Suprapubic skin (tissue), 4 donors: ENCODE data around the gene ADNP2. TPM values are rescaled to one million over a fixed set of nuclear protein-coding genes. Genes with fewer than 3 reads are reported as not detected.

Experiments
- DNase-seq, 2 donors: peaks; one replicate each; pipeline ENCODE4 v3.0.0-alpha.2; 2019; ENCODE audit warnings: low spot score in 2 of 2
- H3K27ac ChIP-seq: fragments of 200-600 bp; sonication (generic); one replicate; pipeline ENCODE4 v1.5.1; 2019
- H3K27me3 ChIP-seq: fragments of 200-600 bp; sonication (generic); one replicate; pipeline ENCODE4 v1.5.1; 2019
- H3K36me3 ChIP-seq: fragments of 200-600 bp; sonication (generic); one replicate; pipeline ENCODE4 v1.5.1; 2019
- H3K4me1 ChIP-seq: fragments of 200-600 bp; sonication (generic); one replicate; pipeline ENCODE4 v1.5.1; 2019
- H3K4me3 ChIP-seq: fragments of 200-600 bp; sonication (generic); one replicate; pipeline ENCODE4 v1.5.1; 2019; ENCODE audit warnings: mild to moderate bottlenecking
- H3K9me3 ChIP-seq: fragments of 200-600 bp; sonication (generic); one replicate; pipeline ENCODE4 v1.5.1; 2019
- CTCF ChIP-seq, 2 donors: fragments of 200-600 bp in 1 of 2; fragments of 450-650 bp in 1 of 2; sonication (generic) in 1 of 2; IDR thresholded peaks; one replicate each; pipeline ENCODE4 v1.5.1; 2016 to 2019; ENCODE audit warnings: antibody characterized with exemption in 2 of 2, mild to moderate bottlenecking in 1 of 2, moderate library complexity in 1 of 2
- EP300 ChIP-seq: sonication (generic); formaldehyde crosslinking; IDR thresholded peaks from one replicate; pipeline ENCODE4 v1.6.1; 2017; ENCODE audit warnings: antibody characterized with exemption
- POLR2A ChIP-seq, 2 donors: fragments of 450-650 bp; IDR thresholded peaks; one replicate each; pipeline ENCODE4 v1.6.1; 2017; ENCODE audit warnings: antibody characterized with exemption in 2 of 2, mild to moderate bottlenecking in 2 of 2, moderate library complexity in 2 of 2
- POLR2AphosphoS5 ChIP-seq, 3 donors: sonication (generic); formaldehyde crosslinking; IDR thresholded peaks; one replicate each; pipeline ENCODE4 v1.6.1; 2017; ENCODE audit warnings: antibody characterized with exemption in 3 of 3
- WGBS: methylation state at CpG from one replicate; pipeline ENCODE4 v1.1.5; 2018; 5-methylcytosine and 5-hydroxymethylcytosine counted together
- total RNA-seq, 4 donors: library from RNA; depleted of rRNA; stranded (reverse); fragments of >200 nt; gene quantifications; one replicate each; pipeline ENCODE4 v1.1.0, GENCODE V29; 2016

The ADNP2 gene
- total RNA-seq, 4 donors from 2014 or later: 24.7 to 39.3 (median 32.7) TPM

GRCh38 chr18:80076379-80076778, 32.7 kb upstream of the ADNP2 start:
- H3K36me3 ChIP-seq: no peaks in the 10 kb centered on the region
- WGBS: 93% methylated on average over 9 of the region's 9 CpGs
- no peaks in the 10 kb centered on the region for H3K4me1 ChIP-seq
- H3K9me3 ChIP-seq: no peaks in the 10 kb centered on the region
- TF ChIP-seq POLR2A (IDR thresholded peaks at IDR 0.05) (no peak), POLR2AphosphoS5 (IDR thresholded peaks at IDR 0.05) (no peak), CTCF (IDR thresholded peaks at IDR 0.05) (no peak), EP300 (no peak)
- no peak overlapping the region for H3K4me3 ChIP-seq
- no peak for DNase-seq
- H3K27ac ChIP-seq: no peak overlapping the region
- no peaks in the 10 kb centered on the region for H3K27me3 ChIP-seq

- TF ChIP-seq POLR2AphosphoS5 (IDR thresholded peaks at IDR 0.05) (no peak), POLR2A (IDR thresholded peaks at IDR 0.05) (no peak), EP300 (no peak)
- no peaks in the 10 kb centered on the region for H3K36me3 ChIP-seq
- no peaks in the 10 kb centered on the region for H3K27me3 ChIP-seq
- no peak overlapping the region for H3K4me3 ChIP-seq
- no peaks in the 10 kb centered on the region for H3K4me1 ChIP-seq
- no peaks in the 10 kb centered on the region for H3K9me3 ChIP-seq
- no peak for DNase-seq
- no CpG with 5 or more reads among the region's 21 CpGs for WGBS
- no peak overlapping the region for H3K27ac ChIP-seq
Observed at GRCh38 chr18:80077873-80078272, 31.2 kb upstream of the ADNP2 start.

GRCh38 chr18:80086281-80086680, 22.8 kb upstream of the ADNP2 start:
- 64% methylated on average over 4 of the region's 4 CpGs for WGBS
- Histone ChIP-seq H3K9me3 (peaks cover 28% of the 10 kb centered on the region), H3K4me1 (no peaks in the 10 kb centered on the region), H3K36me3 (no peaks in the 10 kb centered on the region), H3K4me3 (no peak overlapping the region), H3K27me3 (no peaks in the 10 kb centered on the region), H3K27ac (no peak overlapping the region)
- no peak for DNase-seq
- TF ChIP-seq EP300 (no peak), POLR2AphosphoS5 (IDR thresholded peaks at IDR 0.05) (no peak), CTCF (IDR thresholded peaks at IDR 0.05) (no peak), POLR2A (IDR thresholded peaks at IDR 0.05) (no peak)

- Histone ChIP-seq H3K27ac (no peak overlapping the region), H3K27me3 (no peaks in the 10 kb centered on the region), H3K4me1 (no peaks in the 10 kb centered on the region), H3K9me3 (peaks cover 28% of the 10 kb centered on the region), H3K4me3 (no peak overlapping the region), H3K36me3 (no peaks in the 10 kb centered on the region)
- 43% methylated on average over 2 of the region's 2 CpGs for WGBS
- DNase-seq: no peak
- no peak for TF ChIP-seq EP300
- TF ChIP-seq POLR2AphosphoS5 (IDR thresholded peaks at IDR 0.05): no peak
- TF ChIP-seq POLR2A (IDR thresholded peaks at IDR 0.05): no peak
- TF ChIP-seq CTCF (IDR thresholded peaks at IDR 0.05): no peak
Observed at GRCh38 chr18:80088036-80088435, 21.0 kb upstream of the ADNP2 start.

GRCh38 chr18:80088823-80089222, 20.2 kb upstream of the ADNP2 start:
- no peak for TF ChIP-seq EP300
- TF ChIP-seq CTCF (IDR thresholded peaks at IDR 0.05): no peak
- no peak for TF ChIP-seq POLR2AphosphoS5 (IDR thresholded peaks at IDR 0.05)
- no peak for TF ChIP-seq POLR2A (IDR thresholded peaks at IDR 0.05)
- Histone ChIP-seq H3K27me3 (no peaks in the 10 kb centered on the region), H3K4me3 (no peak overlapping the region), H3K9me3 (peaks cover 28% of the 10 kb centered on the region), H3K4me1 (no peaks in the 10 kb centered on the region), H3K27ac (no peak overlapping the region), H3K36me3 (no peaks in the 10 kb centered on the region)
- DNase-seq: no peak

GRCh38 chr18:80095414-80095813, 13.6 kb upstream of the ADNP2 start:
- H3K27ac ChIP-seq: no peak overlapping the region
- no peaks in the 10 kb centered on the region for H3K4me1 ChIP-seq
- H3K27me3 ChIP-seq: no peaks in the 10 kb centered on the region
- H3K4me3 ChIP-seq: no peak overlapping the region
- peaks cover 3% of the 10 kb centered on the region for H3K9me3 ChIP-seq
- no peaks in the 10 kb centered on the region for H3K36me3 ChIP-seq
- DNase-seq: no peak
- 73% methylated on average over 6 of the region's 7 CpGs for WGBS
- TF ChIP-seq CTCF (IDR thresholded peaks at IDR 0.05): no peak
- no peak for TF ChIP-seq EP300
- TF ChIP-seq POLR2A (IDR thresholded peaks at IDR 0.05): no peak
- TF ChIP-seq POLR2AphosphoS5 (IDR thresholded peaks at IDR 0.05): no peak
